Measurements from ENCODE around the gene AVL9.

AVL9 gene

DNA sequence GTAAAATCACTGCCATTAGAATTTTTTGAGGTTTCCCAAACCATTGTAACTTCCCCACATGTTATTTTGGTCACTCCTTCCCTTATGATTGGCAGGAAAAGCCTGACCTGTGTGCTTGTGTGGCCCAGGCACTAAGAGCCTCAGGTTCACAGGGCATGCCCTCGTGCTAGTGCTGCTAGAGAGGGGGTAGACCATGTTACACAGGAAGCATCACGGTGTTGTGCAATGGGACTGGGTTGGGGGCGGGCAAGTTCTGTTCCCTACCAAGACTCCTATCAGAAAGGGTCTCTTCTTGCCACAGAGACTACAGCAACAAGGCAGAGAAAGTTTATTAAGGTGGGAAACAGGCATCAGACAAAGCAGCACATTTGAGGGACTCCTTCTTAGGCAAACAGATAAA lies 37.3 kb upstream of the AVL9 start:
- Histone ChIP-seq H3K4me2 (ENCODE audit: low read depth, low read length, poor library complexity, severe bottlenecking) (no peak overlapping the region), H3K9me2 (replicated peaks; ENCODE audit: insufficient read depth, low read length) (no peaks in the 10 kb centered on the region), H3K27me3 (ENCODE audit: low read length) (no peaks in the 10 kb centered on the region), H3K9ac (ENCODE audit: low read length) (no peak overlapping the region), H3K27ac (ENCODE audit: low read depth, low read length) (no peak overlapping the region), H3K9me3 (ENCODE audit: insufficient read depth, low read length) (no peaks in the 10 kb centered on the region), H3K79me2 (ENCODE audit: insufficient read depth, low read length) (no peaks in the 10 kb centered on the region), H4K20me1 (ENCODE audit: low read depth, low read length) (no peaks in the 10 kb centered on the region), H2AFZ (ENCODE audit: low read depth, low read length, severe bottlenecking) (no peak overlapping the region), H3F3A (ENCODE audit: insufficient read depth) (no peaks in the 10 kb centered on the region), H3K4me3 (ENCODE audit: insufficient read depth, low read length, poor library complexity, severe bottlenecking) (no peak overlapping the region), H3K36me3 (ENCODE audit: low read length) (no peaks in the 10 kb centered on the region)
- TF ChIP-seq EZH2phosphoT487 (conservative IDR thresholded peaks at IDR 0.05; ENCODE audit: low read length) = no peak
- TF ChIP-seq, protein P1, sequence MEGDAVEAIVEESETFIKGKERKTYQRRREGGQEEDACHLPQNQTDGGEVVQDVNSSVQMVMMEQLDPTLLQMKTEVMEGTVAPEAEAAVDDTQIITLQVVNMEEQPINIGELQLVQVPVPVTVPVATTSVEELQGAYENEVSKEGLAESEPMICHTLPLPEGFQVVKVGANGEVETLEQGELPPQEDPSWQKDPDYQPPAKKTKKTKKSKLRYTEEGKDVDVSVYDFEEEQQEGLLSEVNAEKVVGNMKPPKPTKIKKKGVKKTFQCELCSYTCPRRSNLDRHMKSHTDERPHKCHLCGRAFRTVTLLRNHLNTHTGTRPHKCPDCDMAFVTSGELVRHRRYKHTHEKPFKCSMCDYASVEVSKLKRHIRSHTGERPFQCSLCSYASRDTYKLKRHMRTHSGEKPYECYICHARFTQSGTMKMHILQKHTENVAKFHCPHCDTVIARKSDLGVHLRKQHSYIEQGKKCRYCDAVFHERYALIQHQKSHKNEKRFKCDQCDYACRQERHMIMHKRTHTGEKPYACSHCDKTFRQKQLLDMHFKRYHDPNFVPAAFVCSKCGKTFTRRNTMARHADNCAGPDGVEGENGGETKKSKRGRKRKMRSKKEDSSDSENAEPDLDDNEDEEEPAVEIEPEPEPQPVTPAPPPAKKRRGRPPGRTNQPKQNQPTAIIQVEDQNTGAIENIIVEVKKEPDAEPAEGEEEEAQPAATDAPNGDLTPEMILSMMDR (IDR thresholded peaks at IDR 0.05; ENCODE audit: insufficient read depth, low read length, poor library complexity, severe bottlenecking) = no peak

DNA sequence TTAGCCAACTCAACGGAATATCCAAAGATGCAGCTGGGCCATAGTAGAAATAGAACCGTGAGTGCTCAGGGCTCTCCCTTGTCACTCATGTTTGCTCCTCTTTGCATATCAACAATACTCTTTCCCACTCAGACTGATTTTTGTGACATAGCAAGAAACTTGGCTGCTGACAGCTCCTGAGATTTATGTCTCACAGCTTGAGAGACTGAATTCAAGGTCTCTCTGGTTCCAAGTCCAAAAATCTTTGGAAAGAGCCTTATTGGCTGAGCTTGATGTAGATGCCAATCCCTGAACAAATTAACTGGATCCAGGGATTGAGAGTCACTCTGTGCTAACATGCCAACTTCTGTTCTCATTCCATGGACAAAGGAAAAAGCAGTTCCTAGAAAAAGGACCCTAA lies 35.5 kb upstream of the AVL9 start:
- H3K9me3 ChIP-seq (ENCODE audit: insufficient read depth, low read length) = no peaks in the 10 kb centered on the region
- no peaks in the 10 kb centered on the region for H3K27me3 ChIP-seq (ENCODE audit: low read length)
- H3K9me2 ChIP-seq (replicated peaks; ENCODE audit: insufficient read depth, low read length) = no peaks in the 10 kb centered on the region
- no peaks in the 10 kb centered on the region for H3F3A ChIP-seq (ENCODE audit: insufficient read depth)
- H3K4me3 ChIP-seq (ENCODE audit: insufficient read depth, low read length, poor library complexity, severe bottlenecking) = no peak overlapping the region
- H4K20me1 ChIP-seq (ENCODE audit: low read depth, low read length) = no peaks in the 10 kb centered on the region
- H2AFZ ChIP-seq (ENCODE audit: low read depth, low read length, severe bottlenecking) = no peak overlapping the region
- H3K9ac ChIP-seq (ENCODE audit: low read length) = no peak overlapping the region
- H3K79me2 ChIP-seq (ENCODE audit: insufficient read depth, low read length) = no peaks in the 10 kb centered on the region
- TF ChIP-seq EZH2phosphoT487 (conservative IDR thresholded peaks at IDR 0.05; ENCODE audit: low read length) = no peak
- TF ChIP-seq, protein P1 (IDR thresholded peaks at IDR 0.05; ENCODE audit: insufficient read depth, low read length, poor library complexity, severe bottlenecking) = no peak
- no peak overlapping the region for H3K4me2 ChIP-seq (ENCODE audit: low read depth, low read length, poor library complexity, severe bottlenecking)
- no peaks in the 10 kb centered on the region for H3K36me3 ChIP-seq (ENCODE audit: low read length)
- no peak overlapping the region for H3K27ac ChIP-seq (ENCODE audit: low read depth, low read length)

- H3K9me3 ChIP-seq (ENCODE audit: insufficient read depth, low read length) = no peaks in the 10 kb centered on the region
- H3K27ac ChIP-seq (ENCODE audit: low read depth, low read length) = no peak overlapping the region
- no peaks in the 10 kb centered on the region for H3K9me2 ChIP-seq (replicated peaks; ENCODE audit: insufficient read depth, low read length)
- H3K79me2 ChIP-seq (ENCODE audit: insufficient read depth, low read length) = no peaks in the 10 kb centered on the region
- no peaks in the 10 kb centered on the region for H3K27me3 ChIP-seq (ENCODE audit: low read length)
- H4K20me1 ChIP-seq (ENCODE audit: low read depth, low read length) = no peaks in the 10 kb centered on the region
- H3K9ac ChIP-seq (ENCODE audit: low read length) = no peak overlapping the region
- H3K36me3 ChIP-seq (ENCODE audit: low read length) = no peaks in the 10 kb centered on the region
- TF ChIP-seq EZH2phosphoT487 (conservative IDR thresholded peaks at IDR 0.05; ENCODE audit: low read length) = no peak
- TF ChIP-seq, protein P1 (IDR thresholded peaks at IDR 0.05; ENCODE audit: insufficient read depth, low read length, poor library complexity, severe bottlenecking) = no peak
- no peak overlapping the region for H3K4me3 ChIP-seq (ENCODE audit: insufficient read depth, low read length, poor library complexity, severe bottlenecking)
- no peaks in the 10 kb centered on the region for H3F3A ChIP-seq (ENCODE audit: insufficient read depth)
- H3K4me2 ChIP-seq (ENCODE audit: low read depth, low read length, poor library complexity, severe bottlenecking) = no peak overlapping the region
- no peak overlapping the region for H2AFZ ChIP-seq (ENCODE audit: low read depth, low read length, severe bottlenecking)
Measured at GRCh38 chr7:32461484-32461883, 33.8 kb upstream of the AVL9 start.
